ENCODE results near the gene OTC. TPM values are rescaled to one million over a fixed set of nuclear protein-coding genes. Genes with fewer than 3 reads are reported as not detected.

Gene OTC
- total RNA-seq = not detected in 2 replicates

DNA sequence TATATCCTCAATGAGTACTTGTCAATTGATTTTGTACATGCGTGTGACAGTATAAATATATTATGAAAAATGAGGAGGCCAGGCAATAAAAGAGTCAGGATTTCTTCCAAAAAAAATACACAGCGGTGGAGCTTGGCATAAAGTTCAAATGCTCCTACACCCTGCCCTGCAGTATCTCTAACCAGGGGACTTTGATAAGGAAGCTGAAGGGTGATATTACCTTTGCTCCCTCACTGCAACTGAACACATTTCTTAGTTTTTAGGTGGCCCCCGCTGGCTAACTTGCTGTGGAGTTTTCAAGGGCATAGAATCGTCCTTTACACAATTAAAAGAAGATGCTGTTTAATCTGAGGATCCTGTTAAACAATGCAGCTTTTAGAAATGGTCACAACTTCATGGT is at the start of gene OTC:
OTC (plus strand) TSS at position 243 of the 400 bp plus-strand sequence; CDS start at position 336, 93 bp downstream.

GRCh38 chrX:38327007-38327774 is 25.2 kb upstream of the OTC start, which contains the start of gene RPGR:
RPGR (minus strand) TSS chrX:38327509; CDS start chrX:38327367, 142 bp downstream.

Other genes starting within 250 kb of the OTC start
- 132 and 292 TPM in 2 replicates for gene SRPX, start 131.7 kb upstream of the OTC start, total RNA-seq
- gene RPGR, start 25.1 kb upstream of the OTC start, total RNA-seq = 5.2 and 5.9 TPM in 2 replicates
- gene TSPAN7, start 208.9 kb downstream of the OTC start, total RNA-seq = 0.28 TPM in 1 of 2 replicates, not detected in the other

Data from regular cardiac myocyte (primary cell).